Measurements from ENCODE around the gene GCSAM. TPM values are rescaled to one million over a fixed set of nuclear protein-coding genes. Genes with fewer than 3 reads are reported as not detected.
A peak's percentile ranks its signal among the peaks of the same experiment; 100 is the strongest.

Gene GCSAM
- total and polyA plus RNA-seq, 2 donors (not counting 3 experiments of a cell fraction or from before 2014, with no cell fraction given) = not detected

MicroRNAs within 50 kb of the gene (microRNA counts, 767-probe panel; counts per million panel counts)
- 723 counts per million, percentile 96 among the panel's probes with 10 or more counts for microRNA hsa-miR-567

Small RNA genes lying within 50 kb of the gene (microRNA-seq; reads per million reads assigned to microRNA genes)
- gene MIR567 (ENCODE audit: borderline number of aligned reads, borderline replicate concordance) = not detected

Small RNA genes lying within 50 kb of the gene (small RNA-seq; reads per million reads assigned to genes)
- gene MIR567 (ENCODE audit: insufficient read depth, insufficient read length, low read depth, low replicate concordance) = 1.1 reads per million

Other genes with a start within 250 kb of the GCSAM start
- gene ABHD10, start 154.2 kb downstream of the GCSAM start, total RNA-seq = 26.2 and 37.0 TPM in 2 replicates
- 8.9 and 10.0 TPM in 2 replicates for gene ABHD10, start 154.2 kb downstream of the GCSAM start, polyA plus RNA-seq
- not detected in 2 replicates for gene TAGLN3, start 134.3 kb downstream of the GCSAM start, total RNA-seq
- gene TAGLN3, start 134.3 kb downstream of the GCSAM start, polyA plus RNA-seq = not detected in 2 replicates
- not detected in 2 replicates for gene TMPRSS7, start 98.5 kb downstream of the GCSAM start, total RNA-seq
- gene TMPRSS7, start 98.5 kb downstream of the GCSAM start, polyA plus RNA-seq = 0.05 TPM in 1 of 2 replicates, not detected in the other
- gene C3orf52, start 46.9 kb downstream of the GCSAM start, total RNA-seq = 2.1 and 4.6 TPM in 2 replicates
- gene C3orf52, start 46.9 kb downstream of the GCSAM start, polyA plus RNA-seq = 2.9 and 4.2 TPM in 2 replicates
- 0.09 TPM in 1 of 2 replicates, not detected in the other for gene SLC9C1, start 161.0 kb upstream of the GCSAM start, total RNA-seq
- not detected in 2 replicates for gene SLC9C1, start 161.0 kb upstream of the GCSAM start, polyA plus RNA-seq
- gene CD200, start 199.9 kb upstream of the GCSAM start, total RNA-seq = 7.2 and 8.2 TPM in 2 replicates
- 6.9 and 8.1 TPM in 2 replicates for gene CD200, start 199.9 kb upstream of the GCSAM start, polyA plus RNA-seq

Measured in endothelial cell of umbilical vein (primary cell).